Left hindlimb (tissue), 1 donor: Measurements from ENCODE around the gene ISL2.

Source experiments
- DNase-seq: peaks from one replicate; pipeline ENCODE4 v3.0.0-alpha.2; 2018

ISL2 gene

DNA sequence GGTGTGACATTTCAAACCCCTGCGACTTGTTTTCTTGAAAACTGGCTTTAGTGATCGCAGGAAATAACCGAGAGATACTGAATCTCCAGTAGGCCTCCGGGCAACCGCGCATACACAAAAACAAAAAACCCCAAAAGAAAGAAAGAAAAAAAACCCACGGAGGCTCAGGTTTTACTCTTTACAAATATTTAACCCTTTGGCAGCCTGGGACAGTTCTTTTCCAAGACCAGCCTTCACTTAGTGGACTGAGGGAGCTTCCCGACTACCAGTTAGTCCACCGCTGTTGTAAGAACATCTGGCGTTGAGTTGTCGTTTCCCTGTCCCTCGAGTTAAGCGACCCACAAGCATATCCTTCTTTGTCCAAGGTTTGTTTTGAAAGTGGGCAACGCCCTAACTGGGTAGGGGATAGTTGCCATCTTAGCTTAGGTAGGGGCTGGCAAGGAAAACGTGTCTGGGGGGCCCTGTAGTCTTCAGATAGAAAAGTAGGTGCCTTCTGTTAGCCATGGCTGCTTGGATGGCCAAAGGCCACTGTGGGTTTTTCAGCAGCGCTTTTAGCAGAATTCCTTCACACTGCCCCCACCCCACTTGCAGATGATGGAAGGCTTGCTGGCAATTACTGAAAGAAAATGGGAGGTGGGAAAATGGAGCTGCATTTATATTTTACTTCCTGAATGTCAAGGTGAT lies 6.9 kb downstream of the ISL2 start:
- no peak for DNase-seq

DNA sequence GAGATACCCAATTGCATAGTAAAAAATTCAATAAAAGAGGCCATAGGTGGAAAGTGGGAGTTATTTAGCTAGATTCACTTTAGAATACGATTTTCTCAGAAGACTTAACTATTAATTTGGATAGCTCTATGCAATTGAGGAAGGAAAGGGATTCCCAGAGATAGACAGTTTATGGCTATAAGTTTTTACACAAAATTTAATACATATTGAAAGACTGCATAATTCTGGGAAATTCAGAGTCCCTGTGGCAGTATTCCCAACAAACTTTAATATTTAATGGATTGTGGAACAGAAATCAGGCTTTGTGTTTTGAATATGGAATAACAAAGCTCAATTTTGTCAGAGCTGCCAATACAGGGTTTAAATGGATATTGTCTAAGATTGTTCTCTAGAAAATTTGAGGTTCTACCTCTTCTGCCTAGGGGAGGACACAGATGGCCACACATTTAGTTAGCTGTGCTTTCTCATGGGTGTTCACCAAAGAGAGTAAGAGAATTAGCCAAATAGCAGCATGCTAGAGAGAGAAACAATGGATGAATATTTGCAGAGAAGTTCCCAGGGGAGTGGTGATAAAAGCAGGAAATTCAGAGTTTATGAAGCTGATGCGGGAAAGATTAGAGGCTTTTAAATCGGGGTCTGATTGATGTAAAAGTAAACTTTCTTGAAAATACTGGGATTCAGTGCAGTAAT lies 8.5 kb downstream of the ISL2 start:
- no peak for DNase-seq

DNA sequence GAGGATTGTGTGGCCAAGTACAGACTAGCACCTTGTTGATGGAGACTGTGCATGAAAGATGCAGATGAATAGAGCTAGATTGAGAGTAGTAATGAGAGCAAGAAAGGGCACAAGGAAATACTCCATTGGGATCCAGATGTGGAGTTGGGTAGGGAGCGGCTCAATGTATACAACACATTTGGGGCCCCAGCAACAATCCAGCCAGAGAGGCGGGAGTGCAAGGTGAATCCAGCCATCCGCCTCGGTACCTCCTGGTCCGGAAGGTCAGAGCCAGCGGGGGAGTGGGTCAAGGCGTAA lies 9.0 kb downstream of the ISL2 start:
- DNase-seq, result no peak

DNA sequence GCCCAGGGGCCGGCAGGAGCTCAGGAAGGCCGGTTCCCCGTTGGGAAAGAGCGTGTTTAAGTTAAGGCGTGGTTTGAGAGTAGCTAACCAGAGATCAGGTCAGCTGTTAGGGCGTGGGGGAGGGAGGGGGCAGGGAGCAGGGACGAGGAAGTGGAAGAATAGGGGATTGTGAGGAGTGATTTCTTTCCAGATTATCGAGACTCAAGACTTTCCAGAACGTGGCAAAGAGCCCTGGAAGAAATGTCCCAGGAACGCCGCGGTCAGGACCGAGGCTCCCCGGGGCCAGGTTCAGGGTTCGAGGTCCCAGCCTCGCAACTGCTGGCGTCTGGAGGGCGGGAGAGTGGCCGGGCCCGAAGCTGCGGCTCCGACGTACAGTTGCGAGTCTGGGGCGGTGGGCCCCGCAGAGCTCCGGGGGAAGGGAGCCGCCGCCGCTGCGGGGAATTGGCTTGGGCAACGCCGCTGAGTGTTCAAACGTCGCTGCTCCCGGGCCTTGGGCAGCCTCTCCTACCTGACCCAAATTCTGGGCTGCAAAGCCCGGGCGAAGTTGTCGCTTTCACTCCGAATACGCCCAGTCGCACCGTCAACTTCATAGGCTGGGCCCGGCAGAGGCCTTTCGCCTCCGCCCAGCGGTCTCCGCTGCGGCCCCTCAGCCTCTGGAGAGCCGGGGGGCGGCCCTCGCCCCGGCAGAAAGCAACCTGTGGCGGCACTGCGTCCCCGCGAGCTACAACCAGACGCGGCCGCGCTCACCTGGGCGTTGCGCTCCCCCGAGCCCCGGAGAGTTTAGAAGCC lies 9.5 kb downstream of the ISL2 start:
- DNase-seq, result no peak

DNA sequence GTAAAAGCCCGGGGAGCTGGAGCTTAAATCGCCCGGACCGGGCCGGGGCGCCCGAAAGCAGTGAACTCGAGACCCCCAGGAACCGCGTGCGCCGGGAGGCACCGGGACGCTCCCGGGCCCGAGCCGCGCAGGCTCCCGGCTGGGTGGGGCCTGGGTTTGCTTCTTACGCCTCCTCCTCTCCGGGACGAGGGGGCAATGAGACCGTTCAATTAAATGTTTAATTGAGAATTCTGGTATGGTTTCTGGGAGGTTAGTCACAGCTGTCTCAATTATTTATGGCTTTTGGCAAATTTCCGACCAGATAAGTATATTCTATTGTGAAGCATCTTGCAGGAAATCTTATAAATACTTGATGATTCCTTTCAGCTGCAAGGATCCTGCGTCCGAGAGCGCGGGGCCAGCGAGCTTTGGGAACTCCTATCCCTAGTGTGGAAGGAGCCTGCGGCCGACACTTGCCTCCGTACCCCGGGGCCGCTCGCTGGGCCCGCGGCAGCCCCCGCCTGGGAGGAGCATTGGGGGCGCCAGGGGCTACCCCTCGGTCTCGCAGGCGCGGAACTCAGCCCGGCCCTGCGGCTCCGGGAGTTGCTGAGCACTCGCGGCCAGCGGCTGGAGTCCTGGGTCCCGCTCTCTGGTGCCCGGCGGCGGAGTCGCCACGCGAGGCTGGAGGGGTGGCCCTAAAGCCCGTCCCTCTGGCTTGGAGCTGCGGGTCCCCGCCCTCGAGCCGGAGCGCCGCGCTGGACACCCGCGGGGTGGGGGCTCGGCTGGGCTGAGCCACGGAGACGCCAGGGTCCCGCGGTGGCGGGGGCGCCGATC lies 10.3 kb downstream of the ISL2 start:
- no peak for DNase-seq

DNA sequence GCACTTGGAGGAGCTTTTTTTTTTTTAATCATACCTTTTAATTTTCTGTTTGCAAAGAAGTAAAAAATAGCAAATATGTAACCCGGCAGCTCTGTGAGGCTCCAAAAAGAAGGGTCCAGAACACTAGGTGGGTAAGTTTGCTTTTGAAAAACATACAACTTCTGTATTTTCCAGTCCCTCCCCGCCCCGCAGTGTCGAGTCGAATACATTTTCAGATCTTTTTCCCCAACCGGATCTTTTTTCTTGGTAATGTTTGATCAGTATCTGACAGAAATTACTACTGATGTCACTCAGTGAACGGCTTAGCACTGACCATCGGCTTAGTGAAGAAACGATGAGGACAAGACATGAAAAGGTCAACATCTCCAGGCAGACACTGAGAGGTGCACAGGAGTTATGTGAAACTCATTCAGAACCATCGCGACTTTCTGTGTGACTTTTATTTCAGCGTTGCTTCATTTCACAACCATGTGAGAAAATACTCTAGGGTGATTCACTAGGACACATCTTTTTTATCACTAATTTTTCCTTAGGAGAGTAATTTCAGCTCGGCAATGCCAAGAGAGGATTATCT lies 11.0 kb downstream of the ISL2 start:
- DNase-seq, result no peak

DNA sequence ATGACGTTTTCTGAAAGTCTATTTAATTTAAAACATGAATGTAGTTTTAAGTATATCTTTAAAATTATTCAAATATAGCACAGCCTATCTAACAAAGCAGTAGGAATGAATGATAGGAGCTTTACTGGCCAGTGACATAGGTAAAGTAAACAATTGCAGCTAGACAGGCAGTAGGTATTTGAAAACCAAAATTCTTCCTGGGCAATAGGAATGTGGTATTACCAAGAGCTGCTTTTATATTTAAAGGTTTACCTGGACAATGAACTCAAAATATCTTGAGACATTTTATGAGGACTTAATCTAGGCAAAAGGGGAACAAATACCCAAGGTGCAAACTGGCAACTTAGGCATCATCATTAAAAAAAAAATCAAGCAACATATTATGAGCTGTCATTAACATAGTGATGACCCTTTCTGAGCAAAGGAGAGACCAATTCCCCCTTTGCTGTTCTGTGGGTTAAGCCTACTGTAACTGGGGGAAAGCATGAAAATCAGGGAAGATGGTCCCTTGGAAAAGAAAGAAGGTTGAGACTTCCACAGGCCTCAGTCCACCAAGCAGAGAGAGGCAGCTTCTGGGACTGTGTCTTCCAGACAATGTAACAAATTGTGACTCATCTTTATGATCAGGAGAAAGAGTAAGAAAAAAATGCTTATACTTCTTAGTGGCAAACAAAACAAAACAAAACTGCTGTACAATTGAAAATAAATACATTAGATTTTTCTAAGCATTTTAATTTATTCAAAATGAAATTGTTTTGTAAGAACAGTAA lies 12.9 kb downstream of the ISL2 start:
- DNase-seq, result no peak

DNA sequence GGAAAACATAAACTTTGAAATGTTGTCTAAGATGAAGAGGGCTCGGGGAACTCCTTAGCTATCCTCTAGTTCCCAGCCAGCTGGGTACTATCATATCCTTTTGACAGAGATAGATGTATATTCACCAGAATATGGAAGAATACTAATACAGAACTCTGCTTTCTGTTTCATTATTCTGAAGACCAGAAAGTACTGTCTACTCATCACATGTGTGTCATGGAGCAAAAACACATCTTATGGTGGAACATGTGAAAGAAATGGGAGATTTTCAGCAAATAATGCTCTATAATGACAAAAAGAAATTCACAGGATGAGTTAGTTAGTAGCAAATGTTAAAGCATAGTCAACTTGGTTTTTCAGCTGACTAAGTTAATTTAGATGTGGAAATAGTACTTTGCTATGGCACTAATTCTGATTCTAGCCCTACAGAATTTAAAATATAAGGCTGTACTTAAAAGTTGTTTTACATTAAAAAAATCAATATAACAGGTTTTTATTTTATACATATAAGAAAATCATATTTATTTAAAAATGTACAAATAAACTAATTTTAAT lies 16.5 kb downstream of the ISL2 start:
- no peak for DNase-seq

DNA sequence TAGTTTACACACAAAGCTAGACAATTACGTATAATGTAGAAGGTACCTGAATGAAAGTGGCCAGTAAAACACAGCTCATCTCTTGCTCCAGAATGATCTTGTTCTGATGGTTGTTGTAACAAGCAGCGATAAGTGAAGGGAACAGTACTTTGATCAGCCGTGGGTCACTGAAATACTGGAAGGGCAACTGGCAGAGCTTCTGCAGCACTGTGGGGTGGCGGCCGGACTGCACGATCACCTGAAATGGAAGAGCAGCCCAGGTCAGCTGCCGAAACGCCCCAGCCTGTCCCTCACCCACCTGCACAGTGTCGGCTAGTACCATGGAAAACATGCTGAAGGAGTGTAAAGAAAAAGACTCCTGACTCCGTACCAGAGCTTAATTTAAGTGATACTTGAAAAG lies 17.3 kb downstream of the ISL2 start:
- no peak for DNase-seq

DNA sequence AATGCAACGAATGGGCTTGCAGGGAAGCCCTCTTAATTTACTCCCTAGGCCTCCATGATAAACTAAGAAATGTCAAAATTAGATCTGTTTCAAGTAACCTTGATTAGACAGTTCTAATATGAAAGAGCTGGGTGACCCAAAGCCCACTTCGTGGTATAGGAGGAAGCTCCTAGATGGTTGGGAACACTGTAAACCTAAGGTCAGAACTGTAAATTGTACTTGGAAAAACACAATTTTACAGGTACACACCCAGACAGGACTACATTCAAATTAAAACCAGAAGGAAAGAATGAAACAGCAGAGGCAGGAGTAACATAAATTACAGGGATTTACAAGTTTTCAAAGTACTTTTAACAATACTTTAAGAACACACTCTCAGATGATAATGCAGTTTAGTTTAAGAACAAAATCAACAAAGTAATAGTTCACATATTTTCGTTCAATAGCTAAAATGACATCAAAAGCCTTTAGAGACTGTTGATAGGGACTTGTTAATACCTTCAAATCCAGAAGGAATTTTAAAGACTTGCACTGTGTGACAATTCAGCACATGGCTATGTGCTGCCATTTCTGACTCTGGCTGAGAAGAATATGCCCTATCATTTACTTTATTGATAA lies 18.4 kb downstream of the ISL2 start:
- no peak for DNase-seq

DNA sequence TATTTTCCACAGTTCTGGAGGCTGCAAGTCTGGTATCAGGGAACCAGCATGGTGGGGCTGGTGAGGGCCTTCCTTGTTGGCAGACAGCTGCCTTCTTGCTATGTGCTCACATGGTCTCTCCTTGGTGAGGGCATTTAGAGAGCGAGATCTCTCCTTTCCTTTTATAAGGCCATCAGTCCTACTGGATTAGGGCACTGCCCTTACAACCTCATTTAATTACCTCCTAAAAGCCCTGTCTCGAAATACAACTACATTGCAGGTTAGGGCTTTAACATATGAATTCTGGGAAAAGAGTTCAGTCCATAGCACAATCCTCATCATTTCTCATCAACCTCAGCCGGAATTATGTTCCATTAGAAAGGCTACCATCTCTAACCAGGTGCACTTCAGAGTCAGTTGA lies 21.9 kb downstream of the ISL2 start:
- DNase-seq, result no peak

DNA sequence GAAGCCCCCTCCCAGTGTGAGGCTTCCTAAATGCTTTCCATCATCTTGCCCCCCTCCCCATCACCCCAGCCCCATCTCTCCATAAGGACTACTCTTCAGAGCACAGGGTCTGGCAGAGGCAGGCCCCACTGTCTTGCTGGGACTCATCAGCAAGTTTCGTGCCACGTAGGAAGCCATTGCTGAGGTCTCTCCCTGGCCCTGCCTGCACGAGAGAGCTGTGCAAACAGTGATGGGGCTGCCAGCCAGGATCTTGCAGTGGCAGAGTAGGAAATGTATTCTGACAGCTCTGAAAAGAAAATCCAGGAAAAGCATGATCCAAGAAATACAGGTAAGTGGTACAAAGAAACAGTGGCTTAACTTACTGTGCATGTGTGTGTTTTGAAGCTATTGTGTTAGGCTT lies 22.6 kb downstream of the ISL2 start:
- DNase-seq, result no peak

DNA sequence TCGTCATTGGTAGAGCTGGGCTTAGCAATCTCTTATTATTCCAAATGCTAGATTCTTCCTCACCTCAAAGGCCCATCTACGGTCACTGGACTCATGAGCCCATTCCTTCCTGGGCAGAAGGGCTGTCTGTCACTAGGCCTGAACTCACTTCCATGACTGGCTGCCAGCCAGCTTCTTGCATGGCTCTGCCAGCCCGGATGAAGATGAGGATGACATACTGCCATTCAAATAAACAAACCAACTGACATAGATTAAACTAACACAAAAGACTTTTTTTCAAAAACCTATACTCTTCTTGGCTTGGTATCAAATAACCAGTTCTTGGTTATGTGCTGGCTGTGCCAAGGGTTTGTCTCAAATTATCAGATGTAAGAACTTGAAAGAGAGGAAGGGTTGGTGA lies 23.8 kb downstream of the ISL2 start:
- no peak for DNase-seq

DNA sequence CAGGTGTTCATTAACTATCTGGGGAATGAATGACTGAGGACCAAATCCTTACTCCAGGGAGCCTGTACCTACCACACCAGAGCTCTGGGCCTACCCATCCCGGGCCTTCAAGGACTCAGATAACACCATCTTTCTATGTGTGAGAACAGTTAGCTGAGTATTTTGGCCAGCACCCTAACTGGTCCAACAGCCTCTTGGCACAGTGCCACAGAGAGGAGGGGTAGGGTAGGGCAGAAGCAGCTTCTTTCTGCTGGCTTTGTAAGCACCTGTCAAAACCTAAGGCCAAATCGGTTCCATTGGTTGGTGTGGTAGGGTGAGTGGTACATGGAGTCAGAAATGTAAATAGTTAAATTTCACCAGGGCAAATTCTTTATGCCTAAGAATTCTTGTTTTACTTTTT lies 26.7 kb downstream of the ISL2 start:
- no peak for DNase-seq

DNA sequence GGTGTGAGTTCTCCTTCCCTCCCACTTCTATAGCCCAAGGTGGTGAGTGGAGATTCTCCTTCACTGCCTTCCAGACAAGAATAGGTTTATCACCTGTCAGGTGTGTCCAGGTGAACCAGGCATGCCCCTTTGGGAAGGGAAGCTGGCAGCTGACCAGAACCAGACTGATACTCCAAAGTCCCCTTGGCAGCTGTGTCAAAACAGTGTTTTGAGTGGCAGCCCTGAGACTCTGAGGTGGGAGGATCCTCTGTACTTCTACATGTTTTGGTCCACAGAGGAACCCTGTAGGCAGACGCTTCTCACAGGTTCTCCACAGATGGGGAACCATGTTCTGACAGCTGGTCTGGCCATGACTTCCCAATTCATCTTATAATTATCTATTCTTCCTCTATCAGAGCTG lies 30.1 kb downstream of the ISL2 start:
- DNase-seq, result no peak

DNA sequence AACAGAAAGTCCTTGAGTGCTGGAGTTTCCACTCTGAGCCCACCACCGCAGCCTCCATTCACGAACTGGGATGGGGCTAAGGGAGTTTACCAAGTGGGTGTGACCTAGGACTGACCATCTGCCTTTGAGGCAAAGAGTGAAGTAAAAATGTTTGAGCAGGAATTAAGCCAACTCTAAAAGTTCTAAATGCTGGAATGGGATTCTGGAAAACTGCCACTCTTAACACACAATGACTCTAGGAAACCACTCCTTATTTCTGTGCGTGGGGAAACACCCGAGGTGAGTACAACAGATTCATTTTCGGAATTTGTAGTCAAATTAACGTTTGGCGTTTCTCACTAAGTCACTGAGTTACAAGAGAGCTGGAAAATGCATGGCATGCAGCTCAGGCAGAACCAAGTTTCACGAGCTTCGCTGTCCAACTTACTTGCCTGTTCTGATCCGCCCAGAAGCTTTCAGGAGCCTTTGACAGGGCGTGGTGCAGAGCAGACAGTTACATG lies 31.6 kb downstream of the ISL2 start:
- peak; percentile 54 for DNase-seq

DNA sequence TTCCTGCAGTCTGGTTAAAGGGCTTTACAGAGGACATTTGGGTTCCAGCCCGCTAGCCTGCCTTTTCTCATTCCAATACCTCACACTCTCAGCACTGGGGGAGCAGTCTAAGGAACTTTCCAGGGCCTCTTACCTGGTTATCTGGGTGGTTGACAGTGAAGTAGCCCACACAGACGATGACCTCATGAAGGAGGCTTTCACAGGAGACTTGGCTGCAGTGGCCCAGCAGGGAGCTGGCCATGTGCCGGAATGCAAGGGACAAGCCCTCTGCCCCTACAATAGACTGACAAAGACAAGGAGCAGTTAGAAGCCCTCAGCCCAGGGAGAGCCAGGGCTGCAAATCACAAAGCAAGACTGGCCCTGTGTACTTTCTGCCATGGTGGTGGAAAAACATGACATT lies 39.5 kb downstream of the ISL2 start:
- DNase-seq, result no peak

DNA sequence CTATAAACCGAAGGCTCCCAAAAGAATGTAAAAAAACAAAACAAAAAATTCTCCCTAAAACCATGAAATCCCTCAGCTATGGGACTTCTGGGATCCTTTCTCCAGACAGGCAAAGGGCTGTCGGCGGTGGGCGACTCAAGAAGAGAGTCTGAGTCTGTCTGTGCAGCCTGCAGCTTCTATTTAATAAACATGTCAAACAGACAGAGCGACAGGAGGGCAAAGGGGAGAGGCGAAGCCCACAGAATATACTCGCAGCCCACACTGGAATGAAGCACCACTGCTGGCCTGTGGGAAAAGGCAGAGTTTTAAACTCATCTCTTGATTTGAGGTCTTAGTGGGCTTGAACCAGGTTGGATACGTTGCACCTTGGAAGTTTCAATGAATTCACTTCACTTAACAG lies 40.2 kb downstream of the ISL2 start:
- no peak for DNase-seq

DNA sequence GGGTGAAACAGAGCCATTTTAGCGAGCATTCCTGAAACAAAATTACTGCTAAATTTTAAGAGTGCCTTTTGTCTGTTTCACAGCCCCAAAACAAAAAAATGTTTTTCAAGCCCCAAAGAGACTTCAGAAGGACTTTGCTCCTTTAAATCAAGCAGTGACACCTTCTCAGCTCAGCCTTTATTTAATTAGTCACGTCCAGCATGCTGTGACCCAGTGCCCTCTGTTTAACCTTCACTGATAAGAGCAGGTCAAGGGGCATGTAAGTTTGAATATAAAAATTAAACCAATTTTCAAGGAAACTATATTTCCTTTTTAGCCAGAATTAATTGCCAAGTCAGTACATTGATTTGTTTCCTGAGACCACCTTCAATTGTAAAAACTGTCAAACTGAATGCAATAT lies 40.6 kb downstream of the ISL2 start:
- no peak for DNase-seq

DNA sequence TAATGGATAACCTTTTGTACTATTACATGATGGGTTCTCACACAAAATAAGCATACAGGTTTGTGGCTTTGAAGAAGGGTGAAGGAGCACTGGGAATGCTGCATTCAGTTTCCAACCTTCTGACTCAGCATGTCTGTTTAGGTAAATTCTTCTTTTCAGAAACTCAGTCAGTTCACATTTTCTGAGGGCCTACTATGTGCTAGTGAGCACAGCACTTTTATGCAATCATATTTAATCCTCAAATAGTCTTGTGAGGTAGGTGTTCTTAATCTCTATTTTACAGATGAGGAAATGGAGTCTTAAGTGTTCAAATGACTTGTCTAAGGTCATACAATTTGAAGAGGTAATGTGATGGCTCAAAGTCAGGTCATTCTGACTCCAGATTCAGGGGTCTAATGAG lies 41.2 kb downstream of the ISL2 start:
- no peak for DNase-seq

DNA sequence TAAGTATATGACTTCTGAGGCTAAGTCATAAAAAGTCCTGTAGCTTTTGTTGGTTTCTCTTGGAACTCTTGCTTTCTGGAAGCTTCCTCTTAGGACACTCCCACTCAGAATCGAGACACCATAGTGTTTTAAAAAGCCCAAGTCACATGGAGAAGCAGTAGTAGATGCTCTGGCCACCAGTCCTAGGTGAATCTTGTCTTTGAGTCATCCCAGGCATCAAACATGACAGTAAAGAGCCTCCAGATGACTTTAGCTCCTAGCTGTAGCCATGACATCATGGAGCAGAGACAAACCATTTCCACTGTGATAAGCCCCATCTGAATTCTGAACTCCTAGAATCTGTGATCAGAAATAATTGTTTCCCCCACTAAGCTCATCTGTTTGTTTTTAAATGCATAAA lies 42.1 kb downstream of the ISL2 start:
- DNase-seq, result no peak
